Measurements from ENCODE around the gene JAG2.
"Not testable (repeated sequence)": the region's sequence is repeated elsewhere in the genome, so short reads cannot be mapped to it uniquely, and the experiment has no call there.

JAG2 gene

GRCh38 chr14:105118646-105119407 lies 49.7 kb downstream of the JAG2 start:
- peak; percentile 69 for DNase-seq (ENCODE audit: low read depth)
- no peak for TF ChIP-seq CTCF (IDR thresholded peaks at IDR 0.05; ENCODE audit: control insufficient read depth, extremely low read depth, insufficient read depth)
- peak overlapping the region; percentile 17 for H3K4me3 ChIP-seq (ENCODE audit: low read depth, low read length)

GRCh38 chr14:105117710-105118385 lies 50.7 kb downstream of the JAG2 start:
- no peak for DNase-seq (ENCODE audit: low read depth)
- no peak for TF ChIP-seq CTCF (IDR thresholded peaks at IDR 0.05; ENCODE audit: control insufficient read depth, extremely low read depth, insufficient read depth)
- H3K4me3 ChIP-seq (ENCODE audit: low read depth, low read length): no peak overlapping the region

GRCh38 chr14:105117257-105117646 lies 51.3 kb downstream of the JAG2 start:
- no peak for DNase-seq (ENCODE audit: low read depth)
- no peak overlapping the region for H3K4me3 ChIP-seq (ENCODE audit: low read depth, low read length)
- no peak for TF ChIP-seq CTCF (IDR thresholded peaks at IDR 0.05; ENCODE audit: control insufficient read depth, extremely low read depth, insufficient read depth)

- H3K4me3 ChIP-seq (ENCODE audit: low read depth, low read length): no peak overlapping the region
- no peak for DNase-seq (ENCODE audit: low read depth)
- no peak for TF ChIP-seq CTCF (IDR thresholded peaks at IDR 0.05; ENCODE audit: control insufficient read depth, extremely low read depth, insufficient read depth)
Observed at GRCh38 chr14:105116451-105117256, 51.9 kb downstream of the JAG2 start.

- not testable (repeated sequence) for H3K4me3 ChIP-seq (ENCODE audit: low read depth, low read length); DNase-seq (ENCODE audit: low read depth)
Observed at GRCh38 chr14:105109243-105109642, 59.3 kb downstream of the JAG2 start.

GRCh38 chr14:105108516-105108864 lies 60.1 kb downstream of the JAG2 start:
- no peak for TF ChIP-seq CTCF (IDR thresholded peaks at IDR 0.05; ENCODE audit: control insufficient read depth, extremely low read depth, insufficient read depth)
- DNase-seq (ENCODE audit: low read depth): no peak
- H3K4me3 ChIP-seq (ENCODE audit: low read depth, low read length): no peak overlapping the region

All from LNCaP clone FGC (cell line).